ENCODE data around the gene DUS2. TPM values are rescaled to one million over a fixed set of nuclear protein-coding genes. Genes with fewer than 3 reads are reported as not detected.

DUS2 gene
- total and polyA plus RNA-seq, 2 of the 8 experiments (the other 6 are each of a cell fraction or from before 2014, with no cell fraction given) = 17.2 to 27.0 TPM

DNA sequence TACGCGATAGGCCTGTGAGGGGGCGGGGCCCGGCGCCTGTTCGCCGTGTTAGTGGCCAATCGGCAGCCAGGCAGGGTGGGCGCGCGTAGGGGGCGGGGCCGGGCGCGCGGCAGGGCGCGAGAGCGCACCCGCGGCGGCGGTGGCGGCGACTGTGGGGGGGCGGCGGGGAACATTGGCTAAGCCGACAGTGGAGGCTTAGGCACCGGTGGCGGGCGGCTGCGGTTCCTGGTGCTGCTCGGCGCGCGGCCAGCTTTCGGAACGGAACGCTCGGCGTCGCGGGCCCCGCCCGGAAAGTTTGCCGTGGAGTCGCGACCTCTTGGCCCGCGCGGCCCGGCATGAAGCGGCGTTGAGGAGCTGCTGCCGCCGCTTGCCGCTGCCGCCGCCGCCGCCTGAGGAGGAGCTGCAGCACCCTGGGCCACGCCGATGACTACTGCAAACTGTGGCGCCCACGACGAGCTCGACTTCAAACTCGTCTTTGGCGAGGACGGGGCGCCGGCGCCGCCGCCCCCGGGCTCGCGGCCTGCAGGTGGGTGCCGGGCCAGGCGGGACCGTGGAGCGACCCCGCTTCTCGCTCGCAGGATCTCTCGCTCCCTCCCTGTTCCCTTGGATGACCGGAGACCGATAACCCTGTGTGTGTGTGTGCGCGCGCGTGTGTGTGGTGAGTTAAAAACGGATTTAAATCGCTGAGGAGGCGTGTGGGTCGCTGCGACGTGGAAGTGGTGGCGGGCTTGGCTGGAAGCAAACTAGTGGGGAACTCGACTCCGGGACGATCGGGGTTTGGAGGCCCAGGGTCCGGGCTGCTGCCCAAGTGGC is 62.4 kb downstream of the DUS2 start, which contains the start of gene NFATC3:
NFATC3 (plus strand) TSS at position 112 of the 813 bp plus-strand sequence; CDS start at position 424, 312 bp downstream.
- Histone ChIP-seq H3K4me3 (ENCODE audit: extremely low read depth in 1 of 4, insufficient read depth in 2 of 4, low read depth in 3 of 4, low read length in 4 of 4) (peak within 1 kb of the TSS; percentile 91 to 99 (median 96)), H3K27ac (ENCODE audit: low read depth, low read length) (peak within 1 kb of the TSS; percentile 89), H3K23me2 (ENCODE audit: low read depth, low read length) (peaks cover 10% of the 10 kb centered on the region), H4K20me1 (replicated peaks in 1 of 2; ENCODE audit: control insufficient read depth in 1 of 2, insufficient read depth in 2 of 2, low read length in 2 of 2) (peaks cover 2 to 4% of the 10 kb centered on the region in 2 experiments), H3K4me2 (ENCODE audit: insufficient read depth in 1 of 2, low read depth in 2 of 2, low read length in 2 of 2) (peak within 1 kb of the TSS; percentile 85 to 87), H3K56ac (replicated peaks; ENCODE audit: insufficient read length, low read depth, low read length) (peak within 1 kb of the TSS; percentile 83), H2AFZ (ENCODE audit: low read length) (peak within 1 kb of the TSS; percentile 87), H2BK120ac (replicated peaks; ENCODE audit: low read depth, low read length) (peak within 1 kb of the TSS; percentile 59), H3K4ac (replicated peaks; ENCODE audit: insufficient read length, low read depth, low read length) (no peak within 1 kb of the TSS), H4K5ac (ENCODE audit: insufficient read length, low read depth, low read length) (peak within 1 kb of the TSS; percentile 97), H3K36me3 (ENCODE audit: control insufficient read depth in 2 of 4, insufficient read depth in 4 of 4, low read length in 3 of 4) (no peaks in the 10 kb centered on the region), H3K18ac (ENCODE audit: extremely low read depth, low read length) (peak within 1 kb of the TSS; percentile 97), H4K91ac (replicated peaks; ENCODE audit: insufficient read length, low read length) (peak within 1 kb of the TSS; percentile 70), H3K4me1 (replicated peaks in 1 of 4; ENCODE audit: control insufficient read depth in 3 of 4, insufficient read depth in 4 of 4, low read length in 3 of 4) (peaks cover 0 to 11% (median 6%) of the 10 kb centered on the region in 4 experiments; a peak in 5 of 7 replicates), H3K9me3 (ENCODE audit: insufficient read depth in 2 of 2, low read depth in 1 of 2, low read length in 1 of 2) (no peaks in the 10 kb centered on the region), H2BK20ac (ENCODE audit: low read length) (no peak within 1 kb of the TSS), H3K14ac (ENCODE audit: insufficient read length) (no peak within 1 kb of the TSS), H3K27me3 (replicated peaks in 1 of 4; ENCODE audit: control insufficient read depth in 3 of 4, extremely low read depth in 1 of 4, insufficient read depth in 3 of 4, low read length in 3 of 4) (no peaks in the 10 kb centered on the region), H2BK12ac (ENCODE audit: low read depth, low read length) (peak within 1 kb of the TSS; percentile 91), H2BK5ac (ENCODE audit: low read depth, low read length) (peak within 1 kb of the TSS; percentile 94), H3K9ac (replicated peaks in 1 of 4; ENCODE audit: extremely low read depth in 1 of 4, low read depth in 3 of 4, low read length in 3 of 4) (peak within 1 kb of the TSS; percentile 83 to 91 (median 88)), H3K79me1 (ENCODE audit: low read depth, low read length) (peaks cover 4% of the 10 kb centered on the region; the same call in 1 of the 2 replicates), H3K79me2 (ENCODE audit: control insufficient read depth in 1 of 2, insufficient read depth in 2 of 2, low read length in 2 of 2) (peaks cover 4 to 46% of the 10 kb centered on the region in 2 experiments; a peak in 3 of 4 replicates), H4K8ac (ENCODE audit: extremely low read depth, insufficient read depth, low read length) (peak within 1 kb of the TSS; percentile 93), H2BK15ac (ENCODE audit: low read length) (no peak within 1 kb of the TSS), H3K23ac (ENCODE audit: insufficient read length) (no peak within 1 kb of the TSS), H2AK5ac (ENCODE audit: low read depth, low read length) (no peak within 1 kb of the TSS; the same call in 1 of the 2 replicates)
- 1% methylated on average over 68 of the region's 104 CpGs; no CpG with 5 or more reads in 1 of the 2 experiments for WGBS, 2 experiments (ENCODE audit: extremely low coverage in 1 of 2, insufficient coverage in 1 of 2, insufficient read length in 1 of 2, insufficient replicate concordance in 2 of 2, low coverage in 1 of 2, low lambda C conversion rate in 2 of 2, missing lambda C conversion rate in 1 of 2)
- DNase-seq (ENCODE audit: low read depth in 1 of 2, low spot score in 2 of 2) = peak; percentile 85 to 97
- ChIA-PET CTCF (ENCODE audit: partially characterized antibody) (interaction anchor here (0.5 to 4.1 kb wide), 11 partner anchors 9 to 451 kb away, joined by 3 to 32 read pairs (median 3); no protein-coding TSS in a partner anchor), POLR2A (ENCODE audit: partially characterized antibody) (interaction anchor here (0.5 to 3.6 kb wide), 18 partner anchors 9 to 283 kb away, joined by 3 to 61 read pairs (median 6); partner anchors contain the start of genes DDX28, DUS2, ESRP2 and PRMT7)
- FAIRE-seq = no peak
- TF ChIP-seq TCF12 (IDR thresholded peaks at IDR 0.05; ENCODE audit: low read depth, low read length) (no peak), GTF2F1 (IDR thresholded peaks at IDR 0.05; ENCODE audit: borderline replicate concordance, low read depth, low read length) (no peak), HDAC2 (IDR thresholded peaks at IDR 0.05; ENCODE audit: borderline replicate concordance in 1 of 2, low read depth in 2 of 2, low read length in 2 of 2) (no peak; a peak in 1 of 4 replicates), CHD2 (IDR thresholded peaks at IDR 0.05; ENCODE audit: low read length) (peak; percentile 94; the same call in 1 of the 2 replicates), MAFK (IDR thresholded peaks at IDR 0.05; ENCODE audit: low read depth, low read length) (no peak), FOSL1 (IDR thresholded peaks at IDR 0.05; ENCODE audit: insufficient read depth, low read depth, low read length) (no peak), TAF7 (optimal IDR thresholded peaks at IDR 0.05; ENCODE audit: borderline replicate concordance, low read depth, low read length) (peak; percentile 46)

Data from H1 (cell line).